ENCODE data around the gene ITGA7.
"Not testable (repeated sequence)": the region's sequence is repeated elsewhere in the genome, so short reads cannot be mapped to it uniquely, and the experiment has no call there.

The ITGA7 gene

DNA sequence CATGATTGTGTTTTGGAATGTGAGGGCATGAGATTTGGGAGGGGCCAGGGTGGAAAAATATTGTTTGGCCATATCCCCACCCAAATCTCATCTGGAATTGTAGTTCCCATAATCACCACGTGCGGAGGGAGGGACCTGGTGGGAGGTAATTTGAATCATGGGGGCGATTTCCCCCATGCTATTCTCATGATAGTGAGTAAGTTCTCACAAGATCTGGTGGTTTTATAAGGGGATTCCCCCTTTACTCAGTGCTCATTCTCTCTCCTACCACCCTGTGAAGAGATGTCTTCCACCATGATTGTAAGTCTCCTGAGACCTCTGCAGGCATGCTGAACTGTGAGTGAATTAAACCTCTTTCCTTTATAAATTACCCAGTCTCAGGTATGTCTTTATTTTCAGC, 55.4 kb downstream of the ITGA7 start:
- no peak for TF ChIP-seq JUND (IDR thresholded peaks at IDR 0.05; ENCODE audit: low read depth)
- in situ Hi-C loops (cut with HindIII; ENCODE audit: low pct_unique_long_range_greater_than_20kb, low sequenced_read_pairs) = no loop called here
- no peak for DNase-seq (ENCODE audit: low read depth in 1 of 2, low spot score in 1 of 2)

DNA sequence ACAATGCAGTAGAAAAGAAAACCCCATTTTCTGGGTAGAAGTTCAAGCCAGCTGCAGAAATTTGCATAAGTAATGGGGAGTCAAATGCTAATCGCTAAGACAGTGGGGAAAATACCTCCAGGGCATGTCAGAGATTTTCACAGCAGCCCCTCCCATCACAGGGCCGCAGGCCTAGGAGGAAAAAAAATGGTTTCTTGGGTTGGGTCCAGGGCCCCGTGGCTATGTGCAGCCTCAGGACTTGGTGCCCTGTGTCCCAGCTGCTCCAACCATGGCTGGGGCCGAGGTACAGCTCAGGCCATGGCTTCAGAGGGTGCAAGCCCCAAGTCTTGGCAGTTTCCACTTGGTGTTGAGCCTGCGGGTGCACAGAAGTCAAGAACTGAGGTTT, 56.4 kb downstream of the ITGA7 start:
- no peak for TF ChIP-seq JUND (IDR thresholded peaks at IDR 0.05; ENCODE audit: low read depth)
- DNase-seq (ENCODE audit: low read depth in 1 of 2, low spot score in 1 of 2) = no peak

DNA sequence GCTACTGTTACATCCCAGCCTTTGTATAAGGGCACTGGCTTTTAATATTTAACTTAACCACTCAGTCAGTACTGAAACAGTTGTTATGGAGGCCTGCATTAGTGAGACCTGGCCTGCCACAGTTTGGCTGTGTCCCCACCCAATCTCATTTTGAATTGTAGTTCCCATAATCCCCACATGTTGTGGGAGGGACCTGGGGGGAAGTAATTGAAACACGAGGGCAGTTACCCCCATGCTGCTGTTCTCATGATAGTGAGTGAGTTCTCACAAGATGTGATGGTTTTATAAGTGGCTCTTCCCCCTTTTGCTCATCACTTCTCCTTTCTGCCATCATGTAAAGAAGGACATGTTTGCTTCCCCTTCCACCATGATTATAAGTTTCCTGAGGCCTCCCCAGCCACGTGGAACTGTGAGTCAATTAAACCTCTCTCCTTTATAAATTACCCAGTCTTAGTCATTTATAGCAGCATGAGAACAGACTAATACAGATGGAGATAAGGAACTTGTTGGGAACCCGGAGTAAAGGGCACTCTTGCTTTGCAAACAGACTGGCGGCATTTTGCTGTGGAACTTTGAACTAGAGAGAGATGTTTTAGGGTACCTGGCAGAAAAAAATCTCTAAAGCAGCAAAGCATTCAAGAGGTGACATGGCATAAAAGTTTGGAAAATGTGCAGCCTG, 56.9 kb downstream of the ITGA7 start:
- in situ Hi-C loops (cut with HindIII; ENCODE audit: low pct_unique_long_range_greater_than_20kb, low sequenced_read_pairs); DNase-seq (ENCODE audit: low read depth in 1 of 2, low spot score in 1 of 2): not testable (repeated sequence)

More for the DNA sequence above, 56.4 kb downstream of the ITGA7 start:
- in situ Hi-C loops (cut with HindIII; ENCODE audit: low pct_unique_long_range_greater_than_20kb, low sequenced_read_pairs) = no loop called here

DNA sequence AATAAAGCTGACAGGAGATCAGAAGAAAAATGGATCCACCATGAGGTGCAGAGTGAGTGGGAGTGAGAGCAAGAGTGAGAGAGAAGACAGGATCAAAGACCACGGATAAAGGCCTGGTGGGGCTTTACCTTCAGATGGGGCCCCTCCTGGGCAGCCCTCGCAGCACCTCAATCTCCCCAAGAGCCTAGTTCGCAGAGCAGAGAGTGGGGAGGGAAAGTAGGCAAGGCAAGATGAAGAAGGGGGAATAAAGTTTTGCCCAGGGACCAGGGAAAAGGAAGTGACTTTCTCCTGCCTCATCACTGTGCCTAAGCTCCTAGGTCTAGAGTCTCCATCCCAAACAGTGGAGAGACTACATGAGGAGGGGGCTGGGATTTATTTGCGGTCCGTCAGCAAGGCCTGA, 60.7 kb downstream of the ITGA7 start:
- in situ Hi-C loops (cut with HindIII; ENCODE audit: low pct_unique_long_range_greater_than_20kb, low sequenced_read_pairs) = no loop called here
- no peak for TF ChIP-seq JUND (IDR thresholded peaks at IDR 0.05; ENCODE audit: low read depth)
- no peak for DNase-seq (ENCODE audit: low read depth in 1 of 2, low spot score in 1 of 2)

DNA sequence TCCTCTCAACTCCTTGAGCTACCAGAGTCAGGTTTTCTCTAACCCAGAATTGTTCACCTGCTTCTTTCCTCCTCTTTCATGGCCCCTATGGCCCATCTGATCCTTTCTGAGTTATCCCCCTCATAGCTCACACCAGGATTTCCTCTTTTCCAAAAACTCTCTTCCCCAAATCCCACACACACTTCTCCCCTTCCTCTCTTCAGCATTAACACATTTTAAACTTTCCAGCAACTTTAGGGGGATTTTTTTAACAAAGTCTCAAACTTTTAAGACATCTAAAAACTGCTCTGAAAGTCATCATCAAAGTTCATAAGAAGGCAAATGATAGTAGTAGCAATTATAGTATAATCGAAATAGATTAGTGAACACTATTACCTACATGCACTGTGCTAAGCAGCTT, 63.1 kb downstream of the ITGA7 start:
- in situ Hi-C loops (cut with HindIII; ENCODE audit: low pct_unique_long_range_greater_than_20kb, low sequenced_read_pairs) = no loop called here
- no peak for TF ChIP-seq JUND (IDR thresholded peaks at IDR 0.05; ENCODE audit: low read depth)
- no peak for DNase-seq (ENCODE audit: low read depth in 1 of 2, low spot score in 1 of 2)

DNA sequence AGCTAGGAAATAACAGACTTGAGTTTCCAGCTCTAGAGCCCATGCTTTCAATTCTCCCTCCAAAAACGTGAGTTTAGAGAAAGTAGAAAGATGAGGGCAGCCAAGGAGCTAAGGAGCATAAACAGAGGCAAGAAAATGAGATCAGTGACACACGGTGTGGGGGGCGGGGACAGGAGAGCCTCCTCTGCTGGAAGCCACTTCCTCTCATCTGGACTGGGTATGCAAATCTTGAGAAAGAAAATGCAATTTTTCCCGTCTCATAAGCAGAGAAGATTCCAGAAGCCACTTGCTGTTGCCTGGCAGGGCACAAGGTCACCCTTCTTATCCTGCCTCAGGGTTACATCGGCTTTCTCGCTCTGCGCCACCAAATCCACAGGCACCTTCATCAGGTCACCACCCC, 65.0 kb downstream of the ITGA7 start:
- TF ChIP-seq JUND (IDR thresholded peaks at IDR 0.05; ENCODE audit: low read depth) = no peak
- no peak for DNase-seq (ENCODE audit: low read depth in 1 of 2, low spot score in 1 of 2)
- in situ Hi-C loops (cut with HindIII; ENCODE audit: low pct_unique_long_range_greater_than_20kb, low sequenced_read_pairs) = no loop called here

DNA sequence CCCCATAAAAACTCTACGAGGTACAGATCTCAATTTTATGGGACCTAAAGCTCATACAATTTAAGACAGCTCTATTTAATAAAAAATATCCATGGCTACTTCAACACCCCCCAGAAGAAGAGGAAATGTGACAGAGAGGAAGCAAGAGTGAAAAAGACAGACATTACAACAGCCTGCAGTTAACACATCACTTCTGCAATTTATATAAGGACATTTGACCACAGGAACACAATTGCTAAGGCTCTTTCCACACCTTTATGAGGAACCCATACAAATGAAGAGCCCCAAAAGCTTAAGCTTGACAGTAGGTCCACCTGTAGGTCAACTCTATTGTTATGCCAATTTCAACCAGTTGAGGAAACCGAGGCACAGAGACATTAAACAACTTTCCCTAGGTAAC, 65.4 kb downstream of the ITGA7 start:
- in situ Hi-C loops (cut with HindIII; ENCODE audit: low pct_unique_long_range_greater_than_20kb, low sequenced_read_pairs) = no loop called here
- DNase-seq (ENCODE audit: low read depth in 1 of 2, low spot score in 1 of 2) = no peak
- no peak for TF ChIP-seq JUND (IDR thresholded peaks at IDR 0.05; ENCODE audit: low read depth)

DNA sequence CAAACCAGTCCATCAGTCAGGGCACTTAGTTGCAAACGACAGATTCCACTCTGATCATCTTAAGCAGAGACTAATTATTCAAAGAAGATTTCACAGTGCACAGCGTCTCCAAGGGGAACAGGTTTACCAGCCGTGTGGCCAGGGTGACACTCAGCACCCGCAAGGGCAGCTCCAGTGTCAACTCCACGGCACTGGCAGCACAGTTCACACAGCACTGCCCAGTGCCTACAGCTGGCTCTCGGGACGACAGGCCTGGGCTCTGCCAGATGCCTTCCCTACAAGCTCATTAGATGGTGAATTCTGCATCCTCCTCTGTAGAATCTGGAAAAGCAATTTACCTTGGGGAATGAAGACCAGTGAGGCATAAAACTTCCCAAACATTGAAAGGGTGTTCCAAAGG, 66.1 kb downstream of the ITGA7 start:
- no peak for TF ChIP-seq JUND (IDR thresholded peaks at IDR 0.05; ENCODE audit: low read depth)
- in situ Hi-C loops (cut with HindIII; ENCODE audit: low pct_unique_long_range_greater_than_20kb, low sequenced_read_pairs) = no loop called here
- no peak for DNase-seq (ENCODE audit: low read depth in 1 of 2, low spot score in 1 of 2)

DNA sequence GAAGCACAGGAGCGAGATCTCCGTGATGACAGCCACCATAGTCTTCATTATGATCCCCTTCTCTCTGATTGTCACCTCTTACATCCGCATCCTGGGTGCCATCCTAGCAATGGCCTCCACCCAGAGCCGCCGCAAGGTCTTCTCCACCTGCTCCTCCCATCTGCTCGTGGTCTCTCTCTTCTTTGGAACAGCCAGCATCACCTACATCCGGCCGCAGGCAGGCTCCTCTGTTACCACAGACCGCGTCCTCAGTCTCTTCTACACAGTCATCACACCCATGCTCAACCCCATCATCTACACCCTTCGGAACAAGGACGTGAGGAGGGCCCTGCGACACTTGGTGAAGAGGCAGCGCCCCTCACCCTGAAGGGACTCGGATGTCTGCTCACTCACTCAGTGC, 70.2 kb downstream of the ITGA7 start:
- no peak for TF ChIP-seq JUND (IDR thresholded peaks at IDR 0.05; ENCODE audit: low read depth)
- in situ Hi-C loops (cut with HindIII; ENCODE audit: low pct_unique_long_range_greater_than_20kb, low sequenced_read_pairs) = no loop called here
- DNase-seq (ENCODE audit: low read depth in 1 of 2, low spot score in 1 of 2) = no peak

DNA sequence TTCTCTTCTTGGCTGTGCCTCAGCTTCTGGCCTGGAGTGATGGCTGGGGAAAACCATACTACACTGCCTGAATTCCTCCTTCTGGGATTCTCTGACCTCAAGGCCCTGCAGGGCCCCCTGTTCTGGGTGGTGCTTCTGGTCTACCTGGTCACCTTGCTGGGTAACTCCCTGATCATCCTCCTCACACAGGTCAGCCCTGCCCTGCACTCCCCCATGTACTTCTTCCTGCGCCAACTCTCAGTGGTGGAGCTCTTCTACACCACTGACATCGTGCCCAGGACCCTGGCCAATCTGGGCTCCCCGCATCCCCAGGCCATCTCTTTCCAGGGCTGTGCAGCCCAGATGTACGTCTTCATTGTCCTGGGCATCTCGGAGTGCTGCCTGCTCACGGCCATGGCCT, 70.9 kb downstream of the ITGA7 start, which contains the start of gene OR10P1:
OR10P1 (plus strand) TSS at position 40 of the 400 bp plus-strand sequence; CDS start at position 40, 0 bp downstream.
- TF ChIP-seq JUND (IDR thresholded peaks at IDR 0.05; ENCODE audit: low read depth) = no peak
- no peak for DNase-seq (ENCODE audit: low read depth in 1 of 2, low spot score in 1 of 2)
- in situ Hi-C loops (cut with HindIII; ENCODE audit: low pct_unique_long_range_greater_than_20kb, low sequenced_read_pairs) = no loop called here

DNA sequence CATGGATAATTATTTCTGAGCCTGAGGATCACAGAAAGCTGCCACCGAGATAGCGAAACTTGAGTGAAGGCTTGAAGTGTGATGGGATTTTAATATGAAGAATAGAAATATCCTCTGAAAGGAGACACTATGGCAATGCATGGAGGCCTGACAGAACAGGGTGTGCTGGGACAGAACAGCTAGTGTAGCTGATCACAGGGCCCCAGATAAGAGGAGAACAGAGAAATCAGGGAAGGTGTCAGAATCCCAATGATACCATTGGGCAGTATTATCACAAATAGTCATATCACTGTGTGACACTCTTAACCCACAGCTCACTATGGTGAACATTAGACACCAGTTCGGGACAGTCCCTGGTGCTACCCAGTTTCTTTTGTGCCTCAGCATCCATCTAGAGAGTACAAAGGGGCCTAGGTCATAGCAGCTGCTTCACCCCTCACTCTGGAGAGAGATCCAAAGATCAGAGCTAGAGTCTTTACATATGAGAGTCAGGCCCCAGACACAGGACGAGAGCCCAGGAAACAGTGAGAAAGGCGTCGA, 71.5 kb downstream of the ITGA7 start:
- in situ Hi-C loops (cut with HindIII; ENCODE audit: low pct_unique_long_range_greater_than_20kb, low sequenced_read_pairs) = no loop called here
- TF ChIP-seq JUND (IDR thresholded peaks at IDR 0.05; ENCODE audit: low read depth) = no peak
- DNase-seq (ENCODE audit: low read depth in 1 of 2, low spot score in 1 of 2) = no peak

Data from T47D (cell line).